ENCODE results near the gene TEX44.

TEX44 gene

GRCh38 chr2:231614559-231615057, 21.9 kb downstream of the TEX44 start:
- TF ChIP-seq CEBPB (IDR thresholded peaks at IDR 0.05) = no peak
- TF ChIP-seq, protein P1, sequence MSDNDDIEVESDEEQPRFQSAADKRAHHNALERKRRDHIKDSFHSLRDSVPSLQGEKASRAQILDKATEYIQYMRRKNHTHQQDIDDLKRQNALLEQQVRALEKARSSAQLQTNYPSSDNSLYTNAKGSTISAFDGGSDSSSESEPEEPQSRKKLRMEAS (IDR thresholded peaks at IDR 0.05) = peak; percentile 54
- no peak for TF ChIP-seq EGR1 (IDR thresholded peaks at IDR 0.05)

DNA sequence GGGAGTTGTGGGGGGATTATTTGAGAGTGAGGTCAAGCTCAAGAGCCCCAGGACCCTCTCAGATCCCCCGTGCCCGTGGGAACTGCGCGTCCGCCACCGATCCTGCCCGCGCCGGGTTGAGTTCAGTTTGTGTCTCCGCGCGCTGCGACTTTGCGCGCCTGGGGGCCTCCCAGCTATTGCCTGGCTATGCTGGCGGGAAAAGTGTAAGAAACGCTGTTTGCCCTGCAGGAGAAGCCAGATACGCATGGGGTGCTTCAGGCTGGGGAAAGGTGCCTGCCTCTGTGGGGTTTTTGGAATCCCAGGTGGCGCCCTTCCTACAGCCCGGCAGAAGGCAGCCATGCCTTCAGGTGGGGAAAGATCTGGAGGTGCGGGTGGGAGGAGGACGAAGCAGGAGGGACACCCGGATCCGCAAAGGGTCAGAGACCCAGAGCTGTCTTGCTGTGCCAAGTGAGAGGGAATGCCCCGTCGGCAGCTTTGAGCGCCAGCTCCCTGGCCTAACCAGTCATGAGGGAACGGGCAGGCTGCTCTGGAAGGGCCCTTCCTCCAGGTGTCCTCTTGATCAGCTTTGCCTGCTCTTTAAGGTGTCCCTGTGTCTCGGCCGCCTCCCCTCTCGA, 22.5 kb downstream of the TEX44 start:
- TF ChIP-seq RAD21 (IDR thresholded peaks at IDR 0.05; ENCODE audit: low read depth) (no peak), REST (IDR thresholded peaks at IDR 0.05; ENCODE audit: low read depth) (no peak), FOXM1 (IDR thresholded peaks at IDR 0.05; ENCODE audit: borderline replicate concordance, low read depth) (no peak), YY1 (IDR thresholded peaks at IDR 0.05; ENCODE audit: low read depth) (no peak)
- TF ChIP-seq, protein P1 (IDR thresholded peaks at IDR 0.05) = no peak

GRCh38 chr2:231616296-231616695, 23.6 kb downstream of the TEX44 start:
- TF ChIP-seq ZBTB7A (IDR thresholded peaks at IDR 0.05; ENCODE audit: low read depth) (no peak), EGR1 (IDR thresholded peaks at IDR 0.05) (no peak), REST (IDR thresholded peaks at IDR 0.05; ENCODE audit: low read depth) (no peak), CEBPB (IDR thresholded peaks at IDR 0.05) (no peak), TEAD4 (IDR thresholded peaks at IDR 0.05) (no peak), YY1 (IDR thresholded peaks at IDR 0.05; ENCODE audit: low read depth) (no peak), RAD21 (IDR thresholded peaks at IDR 0.05; ENCODE audit: low read depth) (no peak)

GRCh38 chr2:231617059-231617926, 24.6 kb downstream of the TEX44 start:
- 0 out of 2 replicates have a peak, but pooled peaks have one; percentile 11 for TF ChIP-seq NFIC (IDR thresholded peaks at IDR 0.05)
- TF ChIP-seq YY1 (IDR thresholded peaks at IDR 0.05; ENCODE audit: low read depth) = no peak

- TF ChIP-seq TEAD4 (IDR thresholded peaks at IDR 0.05) (no peak), ZBTB7A (IDR thresholded peaks at IDR 0.05; ENCODE audit: low read depth) (no peak), EGR1 (IDR thresholded peaks at IDR 0.05) (no peak), TAF1 (IDR thresholded peaks at IDR 0.05; ENCODE audit: low read depth) (no peak), TCF12 (IDR thresholded peaks at IDR 0.05; ENCODE audit: low read depth) (no peak), EP300 (IDR thresholded peaks at IDR 0.05; ENCODE audit: borderline replicate concordance) (no peak), YY1 (IDR thresholded peaks at IDR 0.05; ENCODE audit: low read depth) (no peak)
These were observed 28.6 kb downstream of the TEX44 start for GRCh38 chr2:231621051-231621879.

DNA sequence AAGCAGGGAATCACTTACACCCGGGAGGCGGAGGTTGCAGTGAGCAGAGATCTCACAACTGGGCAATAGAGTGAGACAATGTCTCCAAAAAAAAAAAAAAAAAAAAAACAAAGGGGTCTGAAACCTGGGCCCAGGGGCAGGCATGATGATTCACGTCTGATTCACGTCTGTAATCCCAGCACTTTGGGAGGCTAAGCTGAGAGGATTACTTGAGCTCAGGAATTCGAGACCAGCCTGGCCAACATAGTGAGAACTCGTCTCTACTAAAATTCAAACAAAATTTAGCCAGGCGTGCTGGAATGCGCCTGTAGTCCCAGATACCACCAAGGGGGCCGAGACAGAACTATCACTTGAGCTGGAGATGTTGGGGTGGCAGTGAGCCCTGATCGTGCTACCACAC, 30.3 kb downstream of the TEX44 start:
- TF ChIP-seq EGR1 (IDR thresholded peaks at IDR 0.05) (no peak), REST (IDR thresholded peaks at IDR 0.05; ENCODE audit: low read depth) (no peak), TAF1 (IDR thresholded peaks at IDR 0.05; ENCODE audit: low read depth) (no peak), CREB1 (IDR thresholded peaks at IDR 0.05; ENCODE audit: low read depth) (no peak), RAD21 (IDR thresholded peaks at IDR 0.05; ENCODE audit: low read depth) (no peak), YY1 (IDR thresholded peaks at IDR 0.05; ENCODE audit: low read depth) (no peak), FOXM1 (IDR thresholded peaks at IDR 0.05; ENCODE audit: borderline replicate concordance, low read depth) (no peak), EP300 (IDR thresholded peaks at IDR 0.05; ENCODE audit: borderline replicate concordance) (no peak), TCF12 (IDR thresholded peaks at IDR 0.05; ENCODE audit: low read depth) (no peak), CEBPB (IDR thresholded peaks at IDR 0.05) (no peak), TEAD4 (IDR thresholded peaks at IDR 0.05) (no peak), NFIC (IDR thresholded peaks at IDR 0.05) (no peak), ZBTB7A (IDR thresholded peaks at IDR 0.05; ENCODE audit: low read depth) (no peak)
- TF ChIP-seq, protein P2, sequence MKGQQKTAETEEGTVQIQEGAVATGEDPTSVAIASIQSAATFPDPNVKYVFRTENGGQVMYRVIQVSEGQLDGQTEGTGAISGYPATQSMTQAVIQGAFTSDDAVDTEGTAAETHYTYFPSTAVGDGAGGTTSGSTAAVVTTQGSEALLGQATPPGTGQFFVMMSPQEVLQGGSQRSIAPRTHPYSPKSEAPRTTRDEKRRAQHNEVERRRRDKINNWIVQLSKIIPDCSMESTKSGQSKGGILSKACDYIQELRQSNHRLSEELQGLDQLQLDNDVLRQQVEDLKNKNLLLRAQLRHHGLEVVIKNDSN (IDR thresholded peaks at IDR 0.05) = no peak
- TF ChIP-seq, protein P1 (IDR thresholded peaks at IDR 0.05) = no peak
